NCI-H774 (cell line): Measurements from ENCODE around the gene EIF4H.
"Not testable (repeated sequence)": the region's sequence is repeated elsewhere in the genome, so short reads cannot be mapped to it uniquely, and the experiment has no call there.

Experiments
- DNase-seq: peaks from one replicate; lab custom pipeline; 2025; lab: John Stamatoyannopoulos, UW

EIF4H gene

DNA sequence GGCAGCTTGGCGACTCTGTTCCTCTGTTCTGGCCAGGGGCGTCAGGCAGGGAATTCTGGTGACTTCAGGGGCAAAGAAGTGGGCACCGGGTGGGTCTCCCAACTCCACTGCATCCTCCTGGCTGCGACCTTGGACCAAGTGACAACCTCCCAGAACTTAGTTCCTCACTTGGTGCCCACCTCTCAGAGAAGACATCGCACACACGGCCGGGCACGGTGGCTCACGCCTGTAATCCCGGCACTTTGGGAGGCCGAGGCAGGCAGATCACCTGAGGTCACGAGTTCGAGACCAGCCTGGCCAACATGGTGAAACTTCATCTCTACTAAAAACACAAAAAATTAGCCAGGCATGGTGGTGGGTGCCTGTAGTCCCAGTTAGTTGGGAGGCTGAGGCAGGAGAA is 50.8 kb downstream of the EIF4H start:
- not testable (repeated sequence) for DNase-seq

DNA sequence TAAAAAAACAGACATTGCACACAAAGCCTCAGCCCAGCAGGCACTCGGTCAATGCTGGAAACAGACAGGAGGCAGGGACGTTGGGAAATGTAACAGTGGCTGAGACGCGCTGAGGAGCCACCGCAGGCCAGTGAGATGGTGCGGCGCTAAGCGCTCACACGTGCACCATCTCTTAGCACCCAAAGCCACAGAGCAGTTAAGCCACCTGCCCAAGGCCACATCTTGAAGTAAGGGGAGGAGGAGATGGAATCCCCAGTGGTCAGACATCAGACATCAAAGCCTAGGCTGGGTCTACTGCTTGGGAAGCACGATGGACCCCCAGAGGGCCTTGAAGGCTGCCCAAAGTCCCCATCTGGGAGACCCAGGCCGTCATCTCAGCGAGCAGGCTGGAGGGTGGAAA is 51.2 kb downstream of the EIF4H start:
- no peak for DNase-seq

DNA sequence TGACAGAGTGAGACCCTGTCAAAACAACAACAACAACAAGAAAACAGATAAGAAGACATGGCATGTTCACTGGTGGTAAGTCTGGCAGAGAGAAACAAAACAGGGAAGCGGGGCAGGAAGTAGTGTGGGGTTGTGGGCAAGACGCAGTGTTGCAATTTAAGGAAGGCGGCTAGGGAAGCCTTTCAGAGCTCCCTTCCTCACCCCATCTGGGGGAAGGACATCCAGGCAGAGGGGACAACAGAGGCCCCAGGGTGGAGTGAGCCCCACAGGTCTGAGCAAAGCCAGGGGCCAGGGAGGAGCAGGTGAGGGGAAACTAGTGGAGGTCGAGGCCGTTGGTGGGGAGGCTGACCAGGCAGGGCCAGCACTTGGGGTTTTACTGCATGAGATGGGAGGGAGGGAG is 52.5 kb downstream of the EIF4H start:
- DNase-seq = no peak

DNA sequence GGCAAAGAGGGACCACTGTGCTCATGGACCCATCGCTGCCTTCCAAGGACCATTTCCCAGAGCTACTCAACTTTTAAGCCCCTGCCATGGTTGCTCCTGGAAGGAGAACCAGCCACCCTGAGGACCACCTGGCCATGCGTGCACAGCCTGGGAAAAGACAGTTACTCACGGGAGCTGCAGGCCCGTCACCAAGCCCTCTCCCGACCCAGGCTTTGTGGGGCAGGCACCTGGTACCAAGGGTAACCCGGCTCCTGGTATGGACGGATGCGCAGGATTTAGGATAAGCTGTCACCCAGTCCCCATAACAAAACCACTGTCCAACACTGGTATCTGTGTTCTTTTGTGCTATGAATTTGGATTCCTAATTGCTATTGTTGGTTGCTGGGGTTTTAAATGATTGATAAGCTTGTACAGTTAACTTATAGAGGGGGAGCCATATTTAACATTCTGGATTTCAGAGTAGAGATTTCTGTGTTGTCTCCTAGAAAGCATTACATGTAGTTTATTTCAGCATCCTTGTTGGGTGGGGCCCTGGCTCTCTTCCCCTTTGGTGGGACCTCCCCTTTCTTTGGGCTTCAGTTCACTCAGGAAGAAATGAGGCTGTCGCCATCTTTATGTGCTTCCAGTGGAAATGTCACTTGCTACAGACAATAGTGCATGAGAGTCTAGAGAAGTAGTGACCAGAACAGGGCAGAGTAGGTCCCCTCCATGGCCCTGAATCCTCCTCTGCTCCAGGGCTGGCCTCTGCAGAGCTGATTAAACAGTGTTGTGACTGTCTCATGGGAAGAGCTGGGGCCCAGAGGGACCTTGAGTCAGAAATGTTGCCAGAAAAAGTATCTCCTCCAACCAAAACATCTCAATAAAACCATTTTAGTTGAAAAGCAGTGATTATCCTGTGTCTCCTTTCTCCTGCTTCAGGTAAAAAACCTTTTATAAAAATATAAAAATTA is 55.1 kb downstream of the EIF4H start:
- DNase-seq = no peak

DNA sequence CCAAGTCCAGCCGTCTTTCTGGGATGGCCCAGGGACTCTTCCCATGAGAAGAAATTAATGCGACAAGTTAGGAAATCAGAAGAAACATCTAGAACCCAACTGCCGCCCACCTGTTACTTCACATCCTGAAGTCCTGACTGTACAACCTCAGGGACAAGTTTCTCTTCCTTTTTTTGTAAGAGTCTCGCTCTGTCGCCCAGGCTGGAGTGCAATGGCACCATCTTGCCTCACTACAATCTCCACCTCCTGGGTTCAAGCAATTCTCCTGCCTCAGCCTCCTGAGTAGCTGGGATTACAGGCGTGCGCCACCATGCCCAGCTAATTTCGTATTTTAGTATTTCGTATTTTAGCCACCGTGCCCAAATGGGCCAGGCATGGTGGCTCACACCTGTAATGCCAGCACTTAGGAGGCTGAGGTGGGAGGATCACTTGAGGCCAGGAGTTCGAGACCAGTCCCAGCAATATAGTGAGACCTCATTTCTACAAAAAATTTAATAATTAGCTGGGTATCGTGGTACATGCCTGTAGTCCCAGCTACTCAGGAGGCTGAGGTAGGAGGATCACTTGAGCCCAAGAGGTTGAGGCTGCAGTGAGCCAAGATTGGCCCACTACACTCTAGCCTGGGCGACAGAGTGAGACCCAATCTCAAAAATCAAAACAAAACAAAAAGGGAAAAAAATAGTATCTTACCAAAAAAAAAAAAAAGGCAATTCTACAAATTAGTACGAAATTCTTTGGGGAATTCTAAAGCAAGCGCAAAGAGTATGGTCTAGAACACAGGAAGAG is 56.5 kb downstream of the EIF4H start:
- DNase-seq = no peak

DNA sequence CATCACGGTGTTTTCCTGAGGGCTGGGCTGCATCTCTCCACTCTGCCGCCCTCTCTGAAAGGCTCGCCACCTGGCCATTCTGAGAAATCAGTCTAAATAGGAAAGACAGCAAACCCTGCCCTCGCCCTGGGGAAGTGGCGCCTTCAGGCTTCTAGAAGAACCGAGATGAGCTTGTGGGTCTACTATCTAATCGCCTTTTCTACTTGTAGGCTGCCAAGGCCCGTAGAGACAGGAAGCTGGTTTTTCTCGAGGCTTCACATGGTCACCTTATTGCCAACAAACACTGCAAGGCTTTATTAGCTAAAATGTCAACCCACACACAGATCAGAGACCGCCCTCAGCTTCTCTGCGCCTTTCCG is 57.1 kb downstream of the EIF4H start:
- DNase-seq = no peak

DNA sequence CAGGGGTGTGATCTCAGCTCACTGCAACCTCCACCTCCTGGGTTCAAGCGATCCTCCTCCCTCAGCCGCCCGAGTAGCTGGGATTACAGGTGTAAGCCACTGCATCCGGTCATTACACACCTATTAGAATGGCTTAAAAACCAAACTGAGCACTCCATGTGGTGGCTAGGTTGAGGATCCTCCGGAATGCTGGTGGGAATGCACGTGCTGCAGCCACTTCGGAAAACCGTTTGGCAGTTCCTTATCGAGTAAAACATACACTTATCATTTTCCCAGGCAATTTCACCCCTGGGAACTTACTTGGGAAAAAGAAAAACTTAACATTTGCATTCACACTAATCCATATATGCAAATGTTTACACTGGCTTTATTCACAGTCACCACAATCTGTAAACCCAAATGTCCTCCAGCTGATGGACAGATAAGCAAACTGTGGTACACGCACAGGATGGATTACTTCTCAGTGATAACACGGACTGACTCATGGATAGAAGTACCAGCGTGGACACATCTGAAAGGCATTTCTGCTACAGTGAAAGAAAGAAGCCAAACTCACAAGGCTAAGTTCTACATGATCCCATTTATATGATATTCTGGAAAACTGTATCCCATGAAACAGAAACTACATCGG is 59.6 kb downstream of the EIF4H start:
- DNase-seq = no peak

DNA sequence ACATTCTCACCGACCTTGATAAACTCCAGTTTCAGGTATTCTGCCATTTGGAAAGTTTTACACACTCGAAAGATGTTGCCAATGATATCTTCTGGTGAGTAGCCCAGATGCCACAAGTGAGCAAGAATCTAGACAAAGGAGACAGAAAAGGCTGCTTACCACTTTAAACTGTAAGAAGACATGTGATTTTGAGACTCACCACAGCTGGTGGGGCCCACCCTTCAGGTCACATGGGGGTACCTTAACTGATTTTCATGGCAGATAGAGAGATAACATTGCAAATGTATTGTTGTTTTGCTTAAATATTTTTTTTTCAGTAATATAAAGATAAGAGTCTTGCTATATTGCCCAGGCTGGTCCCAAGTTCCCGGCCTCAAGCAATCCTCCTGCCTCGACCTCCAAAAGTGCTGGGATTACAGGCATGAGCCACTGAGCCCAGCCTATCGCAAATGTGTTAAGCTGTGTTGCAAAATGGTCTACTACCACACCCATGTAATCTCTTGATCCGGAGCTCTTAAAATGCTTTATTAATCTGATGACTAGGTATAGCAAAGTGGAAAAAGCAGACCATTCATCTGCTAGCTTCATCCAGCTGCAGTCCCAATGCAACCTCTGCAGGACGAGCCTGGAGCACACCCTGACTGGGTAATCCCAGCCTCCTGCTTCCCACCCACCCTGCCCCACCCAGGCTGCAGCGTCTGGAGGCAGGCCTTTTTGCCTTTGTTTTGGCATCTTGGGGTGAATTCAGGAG is 61.5 kb downstream of the EIF4H start:
- no peak for DNase-seq

DNA sequence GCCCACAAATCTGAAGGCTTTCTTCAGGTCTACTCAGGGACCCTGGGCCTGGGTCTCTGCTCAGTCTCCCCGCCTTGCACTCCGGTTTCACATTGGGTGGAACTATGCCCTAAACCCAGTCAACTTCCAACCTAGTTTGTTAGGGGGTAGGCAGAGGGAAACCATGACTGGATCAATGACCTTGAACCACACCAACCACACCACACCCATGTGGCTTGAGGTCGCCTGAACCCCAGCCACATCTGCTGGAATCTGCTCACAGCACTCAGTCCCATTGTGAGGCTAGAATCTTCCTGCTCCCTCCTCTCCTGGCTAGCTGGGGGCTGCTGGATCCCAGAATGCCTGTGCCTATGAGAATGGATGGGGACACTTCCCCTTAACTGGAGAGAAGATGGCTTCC is 62.1 kb downstream of the EIF4H start:
- DNase-seq = no peak

DNA sequence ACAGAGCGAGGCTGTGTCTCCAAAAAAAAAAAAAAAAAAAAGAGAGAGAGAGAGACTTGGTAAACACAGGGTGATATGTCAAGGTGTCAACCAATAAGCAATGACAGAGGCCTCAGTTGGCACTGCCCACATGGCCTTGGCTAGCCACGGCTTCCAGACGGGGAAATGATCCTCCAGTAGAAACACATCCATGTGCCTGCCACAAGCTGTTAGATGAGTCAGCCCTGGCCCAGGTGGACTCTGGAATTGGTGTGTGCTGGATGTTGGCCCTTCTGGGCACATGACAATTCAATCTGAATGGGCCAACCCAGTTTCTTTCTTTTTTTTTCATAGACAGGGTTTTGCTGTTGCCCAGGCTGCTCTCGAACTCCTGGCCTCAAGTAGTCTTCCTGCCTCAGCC is 66.3 kb downstream of the EIF4H start:
- no peak for DNase-seq

DNA sequence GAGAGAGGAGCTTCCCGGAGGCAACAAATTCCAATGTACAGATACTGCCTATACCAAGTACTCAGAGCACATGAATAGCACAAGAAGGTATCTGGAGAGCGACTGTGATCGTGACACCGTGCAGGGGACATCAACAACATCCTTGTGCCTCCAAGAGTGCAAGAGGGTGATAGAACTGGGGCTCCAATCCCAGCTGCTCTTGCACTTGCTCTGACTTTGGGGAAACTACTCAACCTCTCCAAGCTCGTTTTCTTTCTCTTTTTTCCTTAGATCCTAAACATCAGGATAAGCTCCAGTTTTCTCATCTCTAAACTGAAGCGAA is 67.9 kb downstream of the EIF4H start:
- no peak for DNase-seq

DNA sequence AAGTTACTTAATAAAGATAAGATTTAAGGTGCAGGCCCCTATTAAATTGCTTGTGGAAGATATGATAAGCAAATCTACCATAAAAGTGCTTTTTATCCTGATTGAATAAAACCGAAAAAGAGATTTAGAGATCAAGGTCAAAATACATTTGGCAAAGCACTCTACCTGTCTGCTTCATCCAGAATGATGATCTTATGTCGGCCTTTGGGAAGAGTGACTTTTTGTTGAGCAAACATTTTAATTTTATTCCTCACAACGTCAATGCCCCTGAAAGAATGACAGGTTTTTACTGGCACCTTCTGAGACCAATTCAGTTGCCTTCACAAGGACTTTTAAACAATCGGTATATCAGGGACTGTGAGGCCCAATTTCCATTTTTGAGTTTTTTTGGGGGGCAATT is 72.3 kb downstream of the EIF4H start:
- DNase-seq = no peak
